GM21360 (cell line): ENCODE measurements around the gene SETD1B.
"Not testable (repeated sequence)": the region's sequence is repeated elsewhere in the genome, so short reads cannot be mapped to it uniquely, and the experiment has no call there.

Experiments
- ATAC-seq: cut with Tn5 transposase; IDR thresholded peaks from one replicate; pipeline ENCODE4 v1.9.1; 2021; ENCODE audit warnings: mild to moderate bottlenecking, moderate library complexity; ENCODE audit not compliant: unreplicated experiment

SETD1B gene

GRCh38 chr12:121779422-121779895, 24.4 kb upstream of the SETD1B start:
- no peak for ATAC-seq

- no peak for ATAC-seq
These were observed 23.4 kb upstream of the SETD1B start for GRCh38 chr12:121780429-121780828.

- ATAC-seq, result peak; percentile 22
These were observed 22.3 kb upstream of the SETD1B start for GRCh38 chr12:121781484-121781997.

- peak; percentile 36 for ATAC-seq
These were observed 21.5 kb upstream of the SETD1B start for GRCh38 chr12:121781998-121782979.

GRCh38 chr12:121783766-121784165, 20.0 kb upstream of the SETD1B start:
- ATAC-seq, result no peak

GRCh38 chr12:121784460-121784859, 19.3 kb upstream of the SETD1B start:
- ATAC-seq, result no peak

- no peak for ATAC-seq
These were observed 17.4 kb upstream of the SETD1B start for GRCh38 chr12:121786440-121786825.

GRCh38 chr12:121787063-121788025, 16.5 kb upstream of the SETD1B start:
- no peak for ATAC-seq

- ATAC-seq, result no peak
These were observed 15.5 kb upstream of the SETD1B start for GRCh38 chr12:121788176-121788818.

- ATAC-seq, result no peak
These were observed 14.5 kb upstream of the SETD1B start for GRCh38 chr12:121789233-121789781.

GRCh38 chr12:121789800-121790728, 13.7 kb upstream of the SETD1B start:
- ATAC-seq, result no peak

GRCh38 chr12:121790785-121791184, 13.0 kb upstream of the SETD1B start:
- not testable (repeated sequence) for ATAC-seq

- no peak for ATAC-seq
These were observed 11.9 kb upstream of the SETD1B start for GRCh38 chr12:121791671-121792551.

- ATAC-seq, result no peak
These were observed 11.0 kb upstream of the SETD1B start for GRCh38 chr12:121792607-121793439.

GRCh38 chr12:121793440-121793837, 10.4 kb upstream of the SETD1B start, which contains the start of gene RHOF:
TSS of gene RHOF (minus strand) at chr12:121793688. CDS start at chr12:121793633, 55 bp downstream.
- ATAC-seq, result peak; percentile 23

- peak; percentile 42 for ATAC-seq
These were observed 9.8 kb upstream of the SETD1B start for GRCh38 chr12:121793838-121794533.
